ENCODE data around the gene UBAC2.

- TF ChIP-seq CTCF (conservative IDR thresholded peaks at IDR 0.05; ENCODE audit: low read length): no peak
- no peak for TF ChIP-seq EZH2phosphoT487 (IDR thresholded peaks at IDR 0.05; ENCODE audit: borderline replicate concordance, low read depth, low read length)
Observed at GRCh38 chr13:99223587-99223986, 22.9 kb downstream of the UBAC2 start.

Data from OCI-LY7 (cell line).